ENCODE measurements around the gene ADARB1. TPM values are rescaled to one million over a fixed set of nuclear protein-coding genes. Genes with fewer than 3 reads are reported as not detected.

Gene ADARB1
- total RNA-seq, 1 experiment from 2014 or later = 2.9 TPM

GRCh38 chr21:45251635-45252447 lies 177.5 kb downstream of the ADARB1 start:
- H3K27me3 ChIP-seq = peaks cover 7% of the 10 kb centered on the region
- DNase-seq = no peak
- no peak overlapping the region for H3K4me3 ChIP-seq
- H3K36me3 ChIP-seq = no peaks in the 10 kb centered on the region
- peaks cover 3% of the 10 kb centered on the region; the same call in 1 of the 2 replicates for H3K9me3 ChIP-seq

- no peaks in the 10 kb centered on the region for H3K36me3 ChIP-seq
- DNase-seq = no peak
- no peak overlapping the region for H3K4me3 ChIP-seq
- peaks cover 6% of the 10 kb centered on the region for H3K27me3 ChIP-seq
- peaks cover 3% of the 10 kb centered on the region; the same call in 1 of the 2 replicates for H3K9me3 ChIP-seq
Observed at GRCh38 chr21:45252448-45252925, 178.1 kb downstream of the ADARB1 start.

GRCh38 chr21:45253180-45253579 lies 178.8 kb downstream of the ADARB1 start:
- Histone ChIP-seq H3K36me3 (no peaks in the 10 kb centered on the region), H3K9me3 (peaks cover 3% of the 10 kb centered on the region; the same call in 1 of the 2 replicates), H3K27me3 (no peaks in the 10 kb centered on the region; the same call in 1 of the 2 replicates), H3K4me3 (no peak overlapping the region)
- peak; percentile 68 for DNase-seq

- no peak for DNase-seq
- Histone ChIP-seq H3K9me3 (peaks cover 3% of the 10 kb centered on the region; the same call in 1 of the 2 replicates), H3K36me3 (no peaks in the 10 kb centered on the region), H3K27me3 (no peaks in the 10 kb centered on the region), H3K4me3 (no peak overlapping the region)
Observed at GRCh38 chr21:45253633-45254459, 179.5 kb downstream of the ADARB1 start.

- H3K36me3 ChIP-seq = no peaks in the 10 kb centered on the region
- H3K27me3 ChIP-seq = no peaks in the 10 kb centered on the region
- H3K9me3 ChIP-seq = peaks cover 3% of the 10 kb centered on the region; the same call in 1 of the 2 replicates
- H3K4me3 ChIP-seq = no peak overlapping the region
- DNase-seq = no peak
Observed at GRCh38 chr21:45254460-45254930, 180.1 kb downstream of the ADARB1 start.

GRCh38 chr21:45255381-45256020 lies 181.1 kb downstream of the ADARB1 start:
- Histone ChIP-seq H3K27me3 (no peaks in the 10 kb centered on the region), H3K36me3 (no peaks in the 10 kb centered on the region), H3K9me3 (peaks cover 3% of the 10 kb centered on the region; the same call in 1 of the 2 replicates), H3K4me3 (no peak overlapping the region)
- no peak for DNase-seq

- DNase-seq = no peak
- H3K9me3 ChIP-seq = no peaks in the 10 kb centered on the region
Observed at GRCh38 chr21:45256021-45256911, 181.9 kb downstream of the ADARB1 start.

GRCh38 chr21:45256912-45257672 lies 182.7 kb downstream of the ADARB1 start:
- DNase-seq = no peak

More at GRCh38 chr21:45256021-45256911, 181.9 kb downstream of the ADARB1 start:
- Histone ChIP-seq H3K4me3 (no peak overlapping the region), H3K27me3 (no peaks in the 10 kb centered on the region), H3K36me3 (no peaks in the 10 kb centered on the region)

GRCh38 chr21:45257673-45258341 lies 183.4 kb downstream of the ADARB1 start:
- Histone ChIP-seq H3K9me3 (no peaks in the 10 kb centered on the region; the same call in 1 of the 2 replicates), H3K4me3 (no peak overlapping the region), H3K36me3 (peaks cover 9% of the 10 kb centered on the region), H3K27me3 (no peaks in the 10 kb centered on the region)
- no peak for DNase-seq

More at GRCh38 chr21:45256912-45257672, 182.7 kb downstream of the ADARB1 start:
- peaks cover 4% of the 10 kb centered on the region for H3K36me3 ChIP-seq
- H3K9me3 ChIP-seq = no peaks in the 10 kb centered on the region
- H3K4me3 ChIP-seq = no peak overlapping the region
- no peaks in the 10 kb centered on the region for H3K27me3 ChIP-seq

- Histone ChIP-seq H3K36me3 (peaks cover 11% of the 10 kb centered on the region), H3K9me3 (no peaks in the 10 kb centered on the region; the same call in 1 of the 2 replicates), H3K4me3 (no peak overlapping the region), H3K27me3 (no peaks in the 10 kb centered on the region)
- DNase-seq = no peak
Observed at GRCh38 chr21:45258466-45258865, 184.1 kb downstream of the ADARB1 start.

GRCh38 chr21:45259206-45259840 lies 184.9 kb downstream of the ADARB1 start:
- DNase-seq = no peak
- Histone ChIP-seq H3K9me3 (no peaks in the 10 kb centered on the region; the same call in 1 of the 2 replicates), H3K36me3 (peaks cover 20% of the 10 kb centered on the region), H3K4me3 (no peak overlapping the region), H3K27me3 (no peaks in the 10 kb centered on the region)

GRCh38 chr21:45260191-45260825 lies 185.9 kb downstream of the ADARB1 start:
- no peak for DNase-seq
- Histone ChIP-seq H3K9me3 (no peaks in the 10 kb centered on the region; the same call in 1 of the 2 replicates), H3K36me3 (peaks cover 26% of the 10 kb centered on the region), H3K27me3 (no peaks in the 10 kb centered on the region), H3K4me3 (no peak overlapping the region)

GRCh38 chr21:45261093-45261492 lies 186.7 kb downstream of the ADARB1 start:
- DNase-seq = no peak
- Histone ChIP-seq H3K4me3 (no peak overlapping the region), H3K36me3 (peaks cover 30% of the 10 kb centered on the region), H3K9me3 (no peaks in the 10 kb centered on the region; the same call in 1 of the 2 replicates), H3K27me3 (no peaks in the 10 kb centered on the region)
